Prostate gland (tissue), 2 donors: ENCODE results near the gene NDUFV1. TPM values are rescaled to one million over a fixed set of nuclear protein-coding genes. Genes with fewer than 3 reads are reported as not detected.

Source experiments
- DNase-seq: peaks from one replicate; pipeline ENCODE4 v3.0.0-alpha.2; 2019; ENCODE audit warnings: low spot score
- H3K27ac ChIP-seq, 2 donors: fragments of 200-600 bp; sonication (generic); 2 replicates each; pipeline ENCODE4 v1.5.1; 2017 to 2019
- H3K27me3 ChIP-seq: fragments of 200-600 bp; sonication (generic); replicated peaks from 2 replicates; pipeline ENCODE4 v1.5.1; 2019; ENCODE audit not compliant: insufficient read depth
- H3K36me3 ChIP-seq, 2 donors: fragments of 200-600 bp; sonication (generic); 1 replicate in 1 of 2; 2 replicates in 1 of 2; pipeline versions ENCODE4 v1.5.1 to v1.8.1; 2017 to 2019
- H3K4me1 ChIP-seq: fragments of 200-600 bp; sonication (generic); replicated peaks from 2 replicates; pipeline ENCODE4 v1.5.1; 2019
- H3K4me3 ChIP-seq, 2 donors: fragments of 200-600 bp; sonication (generic); 2 replicates each; pipeline ENCODE4 v1.5.1; 2017 to 2019
- H3K9me3 ChIP-seq: fragments of 200-600 bp; sonication (generic); 2 replicates; pipeline ENCODE4 v1.5.1; 2017
- CTCF ChIP-seq, 4 experiments: fragments of 200-600 bp in 2 of 4; fragments of 450-650 bp in 2 of 4; sonication (generic) in 2 of 4; IDR thresholded peaks; 1 replicate in 3 of 4; 2 replicates in 1 of 4; pipeline ENCODE4 v1.5.1; 2016 to 2019; ENCODE audit warnings: antibody characterized with exemption in 4 of 4, mild to moderate bottlenecking in 2 of 4, moderate library complexity in 2 of 4
- POLR2A ChIP-seq: fragments of 450-650 bp; IDR thresholded peaks from one replicate; pipeline ENCODE4 v1.6.1; 2016; ENCODE audit warnings: antibody characterized with exemption, mild to moderate bottlenecking
- POLR2AphosphoS5 ChIP-seq: sonication (generic); formaldehyde crosslinking; IDR thresholded peaks from one replicate; pipeline ENCODE4 v1.6.1; 2017; ENCODE audit warnings: antibody characterized with exemption
- WGBS: methylation state at CpG from one replicate; pipeline ENCODE4 v1.1.5; 2018; 5-methylcytosine and 5-hydroxymethylcytosine counted together
- intact Hi-C: fragments of 100-400 bp; cut with DNase I; formaldehyde crosslinking; loops from one replicate; pipeline ENCODE4 v1.14.2; 2022
- total RNA-seq, 2 donors: library from RNA; depleted of rRNA; stranded (reverse); fragments of >200 nt; gene quantifications; one replicate each; pipeline ENCODE4 v1.1.0, GENCODE V29; 2016

NDUFV1 gene
- total RNA-seq, 2 donors from 2014 or later, result 190 to 260 TPM

GRCh38 chr11:67564230-67564629, 42.5 kb upstream of the NDUFV1 start:
- DNase-seq, result no peak
- TF ChIP-seq POLR2A (no peak), CTCF (IDR thresholded peaks at IDR 0.05) (no peak), POLR2AphosphoS5 (no peak)
- intact Hi-C loops, result no loop called here
- Histone ChIP-seq H3K36me3 (no peaks in the 10 kb centered on the region), H3K4me1 (no peaks in the 10 kb centered on the region), H3K4me3 (no peak overlapping the region), H3K27ac (no peak overlapping the region), H3K27me3 (no peaks in the 10 kb centered on the region), H3K9me3 (no peaks in the 10 kb centered on the region)
- 92% methylated on average over 4 of the region's 4 CpGs for WGBS

- intact Hi-C loops, result no loop called here
- Histone ChIP-seq H3K4me3 (no peak overlapping the region), H3K27me3 (no peaks in the 10 kb centered on the region), H3K36me3 (no peaks in the 10 kb centered on the region), H3K4me1 (no peaks in the 10 kb centered on the region), H3K27ac (no peak overlapping the region), H3K9me3 (no peaks in the 10 kb centered on the region)
- WGBS, result 71% methylated on average over 6 of the region's 6 CpGs
- DNase-seq, result no peak
- TF ChIP-seq CTCF (IDR thresholded peaks at IDR 0.05) (no peak), POLR2AphosphoS5 (no peak), POLR2A (no peak)
These were observed 35.3 kb upstream of the NDUFV1 start for GRCh38 chr11:67571443-67571842.

GRCh38 chr11:67572305-67572704, 34.4 kb upstream of the NDUFV1 start:
- Histone ChIP-seq H3K36me3 (no peaks in the 10 kb centered on the region), H3K4me1 (no peaks in the 10 kb centered on the region), H3K27ac (no peak overlapping the region), H3K9me3 (no peaks in the 10 kb centered on the region), H3K4me3 (no peak overlapping the region), H3K27me3 (no peaks in the 10 kb centered on the region)
- peak; percentile 60 for TF ChIP-seq POLR2AphosphoS5
- TF ChIP-seq CTCF (IDR thresholded peaks at IDR 0.05), result no peak
- no peak for TF ChIP-seq POLR2A
- WGBS, result 3% methylated on average over 5 of the region's 5 CpGs
- no peak for DNase-seq
- intact Hi-C loops, result no loop called here

GRCh38 chr11:67572747-67573419, 33.9 kb upstream of the NDUFV1 start:
- Histone ChIP-seq H3K4me3 (no peak overlapping the region), H3K27ac (no peak overlapping the region)
- TF ChIP-seq POLR2A (no peak), CTCF (IDR thresholded peaks at IDR 0.05) (peak; percentile 32 to 76 (median 54)), POLR2AphosphoS5 (no peak)

GRCh38 chr11:67574938-67575337, 31.8 kb upstream of the NDUFV1 start:
- TF ChIP-seq POLR2A (no peak), POLR2AphosphoS5 (no peak), CTCF (IDR thresholded peaks at IDR 0.05) (no peak)
- WGBS, result 51% methylated on average over 3 of the region's 3 CpGs
- no peak for DNase-seq
- intact Hi-C loops, result no loop called here
- no peaks in the 10 kb centered on the region for H3K36me3 ChIP-seq
- no peaks in the 10 kb centered on the region for H3K9me3 ChIP-seq
- no peaks in the 10 kb centered on the region for H3K4me1 ChIP-seq
- no peak overlapping the region for H3K4me3 ChIP-seq
- H3K27ac ChIP-seq, result no peak overlapping the region
- no peaks in the 10 kb centered on the region for H3K27me3 ChIP-seq

More at GRCh38 chr11:67572747-67573419, 33.9 kb upstream of the NDUFV1 start:
- Histone ChIP-seq H3K9me3 (no peaks in the 10 kb centered on the region), H3K27me3 (no peaks in the 10 kb centered on the region), H3K36me3 (no peaks in the 10 kb centered on the region), H3K4me1 (no peaks in the 10 kb centered on the region)
- intact Hi-C loops, result no loop called here
- peak; percentile 43 for DNase-seq
- WGBS, result 63% methylated on average over 21 of the region's 21 CpGs
